HL-60 (cell line): ENCODE results near the gene OR10P1.
A peak's percentile ranks its signal among the peaks of the same experiment; 100 is the strongest.

ENCODE experiments used
- GABPA ChIP-seq: IDR thresholded peaks from 2 replicates; pipeline ENCODE4 v1.6.1; 2012; ENCODE audit warnings: low read depth
- POLR2AphosphoS5 ChIP-seq: IDR thresholded peaks from 2 replicates; pipeline ENCODE4 v1.6.1; 2012; ENCODE audit warnings: low read depth
- SPI1 ChIP-seq: IDR thresholded peaks from 2 replicates; pipeline ENCODE4 v1.6.1; 2012; ENCODE audit warnings: low read depth, mild to moderate bottlenecking, borderline replicate concordance
- TF ChIP-seq, protein P1 (sequence below): IDR thresholded peaks from one replicate; pipeline ENCODE4 v1.5.1; 2011; ENCODE audit warnings: low read length, control low read depth, inconsistent platforms; ENCODE audit not compliant: insufficient read depth
- TF ChIP-seq, protein P2 (sequence below): IDR thresholded peaks from 2 replicates; pipeline ENCODE4 v1.6.1; 2012; ENCODE audit warnings: low read depth; ENCODE audit not compliant: insufficient replicate concordance

DNA sequence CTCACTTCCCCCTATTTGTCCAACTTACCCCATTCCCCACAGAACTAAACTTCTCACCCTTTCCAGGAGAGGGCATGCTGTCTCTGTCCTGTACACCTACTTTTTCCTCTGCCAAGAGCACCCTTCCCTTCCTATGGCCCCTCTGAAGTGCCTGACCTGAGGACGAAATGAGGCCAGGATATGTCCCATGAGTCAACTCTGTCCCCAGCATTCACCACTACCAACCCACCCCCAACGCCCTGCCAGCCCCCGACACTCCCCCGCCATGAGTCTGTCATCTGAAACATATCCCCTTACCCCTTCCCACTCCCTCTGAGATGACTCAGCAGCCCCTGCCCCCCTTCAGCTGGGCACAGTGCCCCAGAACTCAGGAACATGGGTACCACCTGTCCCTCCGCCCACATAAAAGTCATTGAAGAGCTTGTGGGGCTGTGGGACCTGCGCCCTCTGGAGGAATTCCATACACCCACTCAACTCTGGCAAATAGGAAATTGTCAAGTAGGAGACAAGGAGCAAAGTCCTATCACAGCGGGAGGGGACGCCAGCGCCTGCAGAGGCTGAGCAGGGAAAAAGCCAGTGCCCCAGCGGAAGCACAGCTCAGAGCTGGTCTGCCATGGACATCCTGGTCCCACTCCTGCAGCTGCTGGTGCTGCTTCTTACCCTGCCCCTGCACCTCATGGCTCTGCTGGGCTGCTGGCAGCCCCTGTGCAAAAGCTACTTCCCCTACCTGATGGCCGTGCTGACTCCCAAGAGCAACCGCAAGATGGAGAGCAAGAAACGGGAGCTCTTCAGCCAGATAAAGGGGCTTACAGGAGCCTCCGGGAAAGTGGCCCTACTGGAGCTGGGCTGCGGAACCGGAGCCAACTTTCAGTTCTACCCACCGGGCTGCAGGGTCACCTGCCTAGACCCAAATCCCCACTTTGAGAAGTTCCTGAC is 44.7 kb downstream of the OR10P1 start:
- TF ChIP-seq, protein P1, sequence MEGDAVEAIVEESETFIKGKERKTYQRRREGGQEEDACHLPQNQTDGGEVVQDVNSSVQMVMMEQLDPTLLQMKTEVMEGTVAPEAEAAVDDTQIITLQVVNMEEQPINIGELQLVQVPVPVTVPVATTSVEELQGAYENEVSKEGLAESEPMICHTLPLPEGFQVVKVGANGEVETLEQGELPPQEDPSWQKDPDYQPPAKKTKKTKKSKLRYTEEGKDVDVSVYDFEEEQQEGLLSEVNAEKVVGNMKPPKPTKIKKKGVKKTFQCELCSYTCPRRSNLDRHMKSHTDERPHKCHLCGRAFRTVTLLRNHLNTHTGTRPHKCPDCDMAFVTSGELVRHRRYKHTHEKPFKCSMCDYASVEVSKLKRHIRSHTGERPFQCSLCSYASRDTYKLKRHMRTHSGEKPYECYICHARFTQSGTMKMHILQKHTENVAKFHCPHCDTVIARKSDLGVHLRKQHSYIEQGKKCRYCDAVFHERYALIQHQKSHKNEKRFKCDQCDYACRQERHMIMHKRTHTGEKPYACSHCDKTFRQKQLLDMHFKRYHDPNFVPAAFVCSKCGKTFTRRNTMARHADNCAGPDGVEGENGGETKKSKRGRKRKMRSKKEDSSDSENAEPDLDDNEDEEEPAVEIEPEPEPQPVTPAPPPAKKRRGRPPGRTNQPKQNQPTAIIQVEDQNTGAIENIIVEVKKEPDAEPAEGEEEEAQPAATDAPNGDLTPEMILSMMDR: peak; percentile 19
- TF ChIP-seq, protein P2, sequence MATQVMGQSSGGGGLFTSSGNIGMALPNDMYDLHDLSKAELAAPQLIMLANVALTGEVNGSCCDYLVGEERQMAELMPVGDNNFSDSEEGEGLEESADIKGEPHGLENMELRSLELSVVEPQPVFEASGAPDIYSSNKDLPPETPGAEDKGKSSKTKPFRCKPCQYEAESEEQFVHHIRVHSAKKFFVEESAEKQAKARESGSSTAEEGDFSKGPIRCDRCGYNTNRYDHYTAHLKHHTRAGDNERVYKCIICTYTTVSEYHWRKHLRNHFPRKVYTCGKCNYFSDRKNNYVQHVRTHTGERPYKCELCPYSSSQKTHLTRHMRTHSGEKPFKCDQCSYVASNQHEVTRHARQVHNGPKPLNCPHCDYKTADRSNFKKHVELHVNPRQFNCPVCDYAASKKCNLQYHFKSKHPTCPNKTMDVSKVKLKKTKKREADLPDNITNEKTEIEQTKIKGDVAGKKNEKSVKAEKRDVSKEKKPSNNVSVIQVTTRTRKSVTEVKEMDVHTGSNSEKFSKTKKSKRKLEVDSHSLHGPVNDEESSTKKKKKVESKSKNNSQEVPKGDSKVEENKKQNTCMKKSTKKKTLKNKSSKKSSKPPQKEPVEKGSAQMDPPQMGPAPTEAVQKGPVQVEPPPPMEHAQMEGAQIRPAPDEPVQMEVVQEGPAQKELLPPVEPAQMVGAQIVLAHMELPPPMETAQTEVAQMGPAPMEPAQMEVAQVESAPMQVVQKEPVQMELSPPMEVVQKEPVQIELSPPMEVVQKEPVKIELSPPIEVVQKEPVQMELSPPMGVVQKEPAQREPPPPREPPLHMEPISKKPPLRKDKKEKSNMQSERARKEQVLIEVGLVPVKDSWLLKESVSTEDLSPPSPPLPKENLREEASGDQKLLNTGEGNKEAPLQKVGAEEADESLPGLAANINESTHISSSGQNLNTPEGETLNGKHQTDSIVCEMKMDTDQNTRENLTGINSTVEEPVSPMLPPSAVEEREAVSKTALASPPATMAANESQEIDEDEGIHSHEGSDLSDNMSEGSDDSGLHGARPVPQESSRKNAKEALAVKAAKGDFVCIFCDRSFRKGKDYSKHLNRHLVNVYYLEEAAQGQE: no peak
- TF ChIP-seq POLR2AphosphoS5 (no peak), SPI1 (peak; percentile 39; the same call in 1 of the 2 replicates), GABPA (no peak)
